Immature natural killer cell (primary cell): Measurements from ENCODE around the gene NVL. TPM values are rescaled to one million over a fixed set of nuclear protein-coding genes. Genes with fewer than 3 reads are reported as not detected.
"Not testable (repeated sequence)": the region's sequence is repeated elsewhere in the genome, so short reads cannot be mapped to it uniquely, and the experiment has no call there.

Experiments used
- DNase-seq, 3 donors: peaks; one replicate each; pipeline ENCODE4 v3.0.0; 2022; ENCODE audit warnings: mixed read lengths in 1 of 3
- H3K27ac Mint-ChIP-seq, 6 donors: one replicate each; pipeline ENCODE4 v1.8.0; 2020; ENCODE audit warnings: mixed read lengths in 6 of 6, mild to moderate bottlenecking in 5 of 6, inconsistent platforms in 4 of 6, moderate library complexity in 3 of 6
- H3K27me3 Mint-ChIP-seq, 3 donors: one replicate each; pipeline ENCODE4 v1.8.0; 2020 to 2021; ENCODE audit warnings: low read depth in 3 of 3, mild to moderate bottlenecking in 3 of 3, mixed read lengths in 3 of 3, moderate library complexity in 3 of 3, inconsistent platforms in 1 of 3
- H3K36me3 Mint-ChIP-seq, 3 donors: one replicate each; pipeline ENCODE4 v1.8.0; 2020; ENCODE audit warnings: mixed read lengths in 3 of 3, inconsistent platforms in 2 of 3, mild to moderate bottlenecking in 2 of 3
- H3K4me1 Mint-ChIP-seq, 2 donors: one replicate each; pipeline ENCODE4 v1.8.0; 2020; ENCODE audit warnings: inconsistent platforms in 2 of 2, mild to moderate bottlenecking in 2 of 2, mixed read lengths in 2 of 2, moderate library complexity in 1 of 2
- H3K4me3 Mint-ChIP-seq, 5 donors: one replicate each; pipeline ENCODE4 v1.8.0; 2020; ENCODE audit warnings: mild to moderate bottlenecking in 5 of 5, mixed read lengths in 5 of 5, inconsistent platforms in 3 of 5, moderate library complexity in 3 of 5
- H3K9me3 Mint-ChIP-seq, 6 donors: one replicate each; pipeline ENCODE4 v1.8.0; 2020; ENCODE audit warnings: mild to moderate bottlenecking in 6 of 6, mixed read lengths in 6 of 6, inconsistent platforms in 4 of 6, moderate library complexity in 3 of 6
- polyA plus RNA-seq, 3 donors: library from polyadenylated mRNA; unstranded; fragments of 300-500 nt; fragmentation: Illumina TruSeq; gene quantifications; one replicate each; pipeline ENCODE4 v1.2.3, GENCODE V29; 2021

NVL gene
- polyA plus RNA-seq, 3 donors from 2014 or later, result 6.6 to 19.5 (median 14.9) TPM

DNA sequence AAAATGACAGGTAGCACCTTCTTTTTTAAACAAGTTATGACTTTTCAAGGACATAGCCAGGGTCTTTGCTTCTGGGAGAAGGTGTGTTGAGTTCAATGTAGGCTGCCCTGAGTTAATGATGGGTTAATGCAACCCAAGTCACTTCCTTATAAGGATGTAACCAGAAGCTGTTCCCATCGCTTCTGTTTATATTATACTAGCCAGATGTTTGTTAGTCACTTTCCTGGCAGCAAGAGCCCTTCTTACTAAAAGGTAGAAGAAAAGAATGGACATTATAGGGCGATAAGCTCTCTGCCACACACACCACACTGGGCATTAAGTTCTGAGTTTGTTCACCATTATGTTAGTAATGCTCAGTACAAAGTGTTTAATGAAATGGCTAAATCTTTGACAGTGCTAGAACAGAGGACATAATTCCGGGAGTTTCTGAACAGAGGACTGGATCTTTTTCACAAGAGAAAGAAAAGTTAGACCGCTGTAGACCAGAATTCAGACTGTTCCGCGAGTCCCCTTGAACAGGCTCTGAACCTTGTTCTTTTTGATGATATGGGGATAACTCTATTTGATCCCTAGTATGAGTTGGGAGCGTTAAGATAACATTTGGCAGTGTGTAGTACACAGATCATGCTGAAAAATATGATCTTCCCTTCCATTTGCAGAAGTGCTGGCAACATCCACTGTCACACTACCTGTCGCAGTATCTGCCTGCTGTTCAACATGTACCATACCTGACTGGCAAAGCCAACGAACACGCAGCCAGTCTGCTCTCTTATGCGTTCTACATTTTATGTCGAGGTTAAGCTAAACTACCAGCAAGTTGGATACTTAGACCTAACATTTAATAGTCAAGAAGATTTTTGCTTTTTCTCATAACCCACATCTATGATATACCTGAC, 105.9 kb downstream of the NVL start:
- Mint-ChIP-seq H3K27ac (no peak overlapping the region), H3K36me3 (peaks cover 8 to 12% (median 12%) of the 10 kb centered on the region in 3 donors), H3K9me3 (no peaks in the 10 kb centered on the region)

DNA sequence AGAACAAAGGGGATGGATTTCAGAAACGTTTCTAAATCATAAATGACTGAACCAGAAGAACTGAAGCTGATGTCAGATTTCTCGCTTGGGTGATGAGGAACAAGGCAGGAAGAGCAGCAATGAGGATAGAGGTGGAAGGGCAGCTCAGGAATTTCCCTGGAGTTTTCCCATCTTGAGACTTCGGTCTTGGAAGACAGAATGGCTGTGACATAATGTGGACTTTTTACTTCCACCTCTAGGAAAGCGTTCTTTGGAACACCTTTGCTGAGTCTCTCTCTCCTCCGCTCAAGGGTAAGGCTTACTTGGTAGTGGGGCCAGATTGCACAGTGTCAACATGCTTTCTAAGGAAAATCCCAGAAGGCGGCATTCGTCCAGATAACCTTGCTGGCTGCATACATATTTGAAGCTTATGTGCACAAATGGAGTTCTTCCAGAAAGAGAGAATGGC, 110.3 kb downstream of the NVL start:
- Mint-ChIP-seq H3K4me1 (no peaks in the 10 kb centered on the region), H3K36me3 (no peaks in the 10 kb centered on the region)

More for the DNA sequence above, 105.9 kb downstream of the NVL start:
- DNase-seq, result no peak
- Mint-ChIP-seq H3K4me1 (no peaks in the 10 kb centered on the region), H3K4me3 (no peak overlapping the region), H3K27me3 (peaks cover 0 to 3% (median 0%) of the 10 kb centered on the region in 3 donors)

DNA sequence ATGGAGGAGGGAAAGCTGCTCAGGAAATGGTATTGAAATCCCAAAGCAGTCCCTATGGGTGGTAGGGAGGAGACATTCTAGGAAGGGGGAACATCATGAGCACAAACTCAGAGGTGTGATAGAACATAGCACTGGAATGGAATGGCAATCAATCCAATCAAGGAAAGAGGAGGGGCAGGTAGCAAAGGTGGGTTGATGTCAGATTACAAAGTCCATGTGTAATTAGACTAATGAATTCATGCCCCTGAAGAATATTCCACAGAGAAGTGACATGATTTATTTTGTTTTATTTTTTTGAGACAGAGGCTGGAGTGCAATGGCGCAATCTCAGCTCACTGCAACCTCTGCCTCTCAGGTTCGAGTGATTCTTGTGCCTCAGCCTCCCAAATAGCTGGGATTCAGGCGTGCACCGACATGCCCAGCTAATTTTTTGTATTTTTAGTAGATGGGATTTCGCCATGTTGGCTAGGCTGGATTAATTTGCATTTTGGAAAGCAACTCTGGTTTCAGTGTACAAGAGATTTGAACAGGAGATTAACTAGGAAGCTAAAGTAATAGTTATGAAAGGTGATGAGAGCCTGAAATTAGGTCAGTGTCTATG, 110.9 kb downstream of the NVL start:
- Mint-ChIP-seq H3K4me3 (no peak overlapping the region), H3K27me3 (no peaks in the 10 kb centered on the region), H3K27ac (peak overlapping the region in 1 of 6 donors; percentile 4), H3K9me3 (no peaks in the 10 kb centered on the region), H3K36me3 (no peaks in the 10 kb centered on the region), H3K4me1 (no peaks in the 10 kb centered on the region)
- no peak for DNase-seq

More for the DNA sequence above, 110.3 kb downstream of the NVL start:
- Mint-ChIP-seq H3K27ac (no peak overlapping the region), H3K4me3 (no peak overlapping the region), H3K27me3 (no peaks in the 10 kb centered on the region), H3K9me3 (no peaks in the 10 kb centered on the region)
- DNase-seq, result no peak

DNA sequence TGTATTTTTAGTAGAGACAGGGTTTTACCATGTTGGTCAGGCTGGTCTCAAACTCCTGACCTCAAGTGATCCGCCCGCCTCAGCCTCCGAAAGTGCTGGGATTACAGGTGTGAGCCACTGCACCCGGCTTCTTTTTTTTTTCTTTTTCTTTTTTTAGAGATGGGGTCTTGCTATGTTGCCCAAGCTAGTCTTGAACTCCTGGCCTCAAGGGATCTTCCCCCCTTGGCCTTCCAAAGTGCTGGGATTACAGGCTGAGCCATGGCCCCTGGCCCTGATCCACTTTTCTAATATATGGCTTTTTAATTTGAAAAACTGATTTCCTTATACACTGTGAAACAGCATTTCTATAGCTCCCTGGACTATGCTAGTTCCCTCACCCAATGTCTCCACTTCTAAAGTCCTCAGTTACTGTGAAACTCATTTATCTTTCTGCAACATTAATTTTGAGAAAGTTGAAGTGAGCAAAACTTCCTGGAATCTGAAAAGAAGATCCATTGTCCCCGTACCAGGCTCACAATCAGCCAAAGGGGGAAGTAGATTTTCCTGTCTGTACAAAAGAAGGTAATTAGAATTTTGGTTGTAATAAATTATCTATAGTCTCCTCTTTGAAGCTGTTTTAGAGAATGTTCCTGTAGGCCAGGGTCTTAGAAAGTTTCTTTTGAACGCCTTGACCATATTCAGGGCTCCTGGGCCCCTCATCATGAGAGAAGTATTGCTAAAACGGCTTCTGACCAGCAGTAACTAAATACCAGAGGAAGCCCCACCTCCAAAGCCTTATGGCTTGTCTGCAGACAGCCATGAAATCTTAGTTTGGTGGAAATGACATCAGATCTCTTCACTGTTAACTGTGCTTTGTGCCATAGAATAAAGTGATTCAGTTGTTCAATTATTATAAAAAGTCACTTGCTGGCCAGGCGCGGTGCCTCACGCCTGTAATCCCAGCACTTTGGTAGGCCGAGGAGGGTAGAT, 112.0 kb downstream of the NVL start:
- no peak for DNase-seq
- no peaks in the 10 kb centered on the region for H3K36me3 Mint-ChIP-seq
- no peaks in the 10 kb centered on the region for H3K27me3 Mint-ChIP-seq
- H3K27ac Mint-ChIP-seq, result no peak overlapping the region
- H3K4me1 Mint-ChIP-seq, result no peaks in the 10 kb centered on the region
- H3K9me3 Mint-ChIP-seq, result no peaks in the 10 kb centered on the region
- no peak overlapping the region for H3K4me3 Mint-ChIP-seq

DNA sequence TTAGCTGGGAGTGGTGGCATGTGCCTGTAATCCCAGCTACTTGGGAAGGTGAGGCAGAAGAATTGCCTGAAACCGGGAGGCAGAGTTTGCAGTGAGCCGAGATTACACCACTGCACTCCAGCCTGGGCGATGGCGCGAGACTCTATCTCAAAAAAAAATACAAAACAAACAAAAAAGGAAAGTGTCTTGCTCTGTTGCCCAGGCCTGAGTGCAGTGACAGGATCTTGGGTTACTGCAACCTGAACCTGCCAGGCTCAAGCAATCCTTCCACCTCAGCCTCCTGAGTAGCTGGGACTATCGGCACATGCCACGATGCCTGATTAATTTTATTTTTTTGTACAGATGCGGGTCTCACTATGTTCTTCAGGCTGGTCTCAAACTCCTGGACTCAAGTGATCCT, 113.6 kb downstream of the NVL start:
- Mint-ChIP-seq H3K27ac (no peak overlapping the region), H3K36me3 (no peaks in the 10 kb centered on the region), H3K4me3 (no peak overlapping the region)

DNA sequence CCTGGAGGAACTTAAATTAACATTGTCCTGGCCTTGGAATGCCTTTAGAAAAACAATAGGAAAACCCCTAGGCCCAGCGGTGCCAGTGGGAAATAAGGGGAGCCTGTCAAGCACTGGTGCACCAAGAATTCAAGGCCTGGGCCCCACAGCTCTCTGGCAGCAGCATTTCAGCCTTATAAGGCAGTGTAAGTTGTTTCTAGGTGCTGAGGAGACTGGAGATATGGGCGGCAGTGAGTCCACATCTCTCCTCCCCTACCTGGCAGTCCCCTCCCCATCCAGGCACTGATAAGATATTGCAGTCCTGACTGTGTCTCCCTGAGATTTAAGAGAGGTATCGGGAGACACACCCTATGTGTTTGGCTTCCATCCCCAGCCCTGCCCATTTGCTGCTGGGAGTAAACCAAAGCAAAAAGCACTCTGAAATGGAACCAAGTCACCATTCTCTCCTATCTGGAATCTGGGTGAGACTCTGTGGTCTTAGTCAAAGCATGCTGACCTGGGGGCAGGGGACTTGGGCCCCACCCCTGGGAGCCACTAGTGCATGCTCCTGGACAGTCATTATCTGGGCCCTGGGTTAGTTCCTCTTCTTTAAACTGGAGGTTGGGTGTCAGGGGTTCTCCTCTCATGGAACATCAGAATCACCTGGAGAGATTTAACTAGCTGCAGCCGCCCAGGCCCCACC, 116.4 kb downstream of the NVL start:
- H3K9me3 Mint-ChIP-seq, result no peaks in the 10 kb centered on the region
- H3K27ac Mint-ChIP-seq, result no peak overlapping the region
- H3K4me3 Mint-ChIP-seq, result no peak overlapping the region
- H3K27me3 Mint-ChIP-seq, result no peaks in the 10 kb centered on the region
- no peak for DNase-seq
- no peaks in the 10 kb centered on the region for H3K4me1 Mint-ChIP-seq
- H3K36me3 Mint-ChIP-seq, result no peaks in the 10 kb centered on the region

More for the DNA sequence above, 113.6 kb downstream of the NVL start:
- DNase-seq, result no peak
- Mint-ChIP-seq H3K4me1 (no peaks in the 10 kb centered on the region), H3K9me3 (no peaks in the 10 kb centered on the region), H3K27me3 (no peaks in the 10 kb centered on the region)

DNA sequence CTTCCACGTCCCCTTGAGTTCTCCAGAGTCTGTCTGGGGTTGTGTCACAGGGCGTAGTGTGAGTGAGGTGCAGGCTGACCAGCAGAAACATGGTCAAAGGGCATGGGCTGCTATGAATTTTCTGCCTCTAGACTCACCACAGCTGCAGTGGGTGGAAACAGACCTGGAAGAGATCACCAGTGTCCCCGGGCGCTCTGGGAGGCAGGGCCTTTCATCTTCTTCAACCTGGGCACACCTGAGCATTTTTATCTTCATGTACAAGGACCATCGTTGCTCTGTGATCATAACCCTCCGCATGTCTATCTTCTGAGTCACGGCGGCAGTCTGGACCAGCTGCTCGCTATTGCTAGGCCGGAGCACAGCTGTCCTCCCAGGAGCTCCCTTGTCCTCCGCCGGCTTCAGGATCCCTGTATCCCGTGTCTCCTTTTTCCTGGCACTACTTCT, 117.3 kb downstream of the NVL start:
- no peaks in the 10 kb centered on the region for H3K4me1 Mint-ChIP-seq
- no peak overlapping the region for H3K4me3 Mint-ChIP-seq
- H3K36me3 Mint-ChIP-seq, result no peaks in the 10 kb centered on the region
- H3K9me3 Mint-ChIP-seq, result no peaks in the 10 kb centered on the region
- no peak for DNase-seq
- no peaks in the 10 kb centered on the region for H3K27me3 Mint-ChIP-seq
- no peak overlapping the region for H3K27ac Mint-ChIP-seq

DNA sequence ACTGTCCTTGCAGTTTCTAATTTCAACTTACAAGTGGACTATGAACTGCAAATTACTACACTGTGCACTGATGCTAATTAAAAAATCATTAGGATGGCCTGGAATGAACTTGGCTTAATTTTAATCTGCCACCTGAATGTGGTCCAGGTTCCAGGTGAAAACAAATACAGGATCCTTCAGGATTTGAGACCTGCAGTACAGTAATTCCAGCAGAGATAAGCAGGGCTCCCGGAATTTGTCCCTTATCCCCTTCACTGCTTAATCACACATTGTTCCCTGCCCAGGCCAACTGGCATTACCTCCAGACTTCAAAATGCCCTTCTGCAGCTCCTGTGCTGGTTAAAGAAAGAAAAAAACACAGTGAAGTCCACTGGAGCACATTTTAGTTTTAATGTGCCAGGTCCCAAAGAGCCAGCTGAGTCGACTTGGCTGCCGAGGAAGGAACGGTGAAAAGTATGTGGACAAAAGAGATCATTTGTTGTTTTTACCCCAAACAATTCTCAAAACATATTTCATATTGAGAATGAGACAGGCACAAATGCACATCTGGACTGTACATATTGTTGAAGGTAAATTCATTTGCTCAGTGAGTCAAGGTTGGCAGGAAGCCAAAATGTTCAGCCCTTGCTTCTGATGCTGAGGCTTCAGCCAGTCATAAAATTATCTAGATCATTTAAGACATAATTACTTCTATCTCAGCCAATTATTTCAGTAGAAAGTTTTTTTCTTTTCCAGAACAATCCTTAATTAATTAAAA, 118.6 kb downstream of the NVL start:
- Mint-ChIP-seq H3K27ac (no peak overlapping the region), H3K27me3 (no peaks in the 10 kb centered on the region), H3K36me3 (no peaks in the 10 kb centered on the region), H3K9me3 (no peaks in the 10 kb centered on the region), H3K4me3 (no peak overlapping the region), H3K4me1 (peaks cover 0 to 3% of the 10 kb centered on the region in 2 donors)
- DNase-seq, result no peak

DNA sequence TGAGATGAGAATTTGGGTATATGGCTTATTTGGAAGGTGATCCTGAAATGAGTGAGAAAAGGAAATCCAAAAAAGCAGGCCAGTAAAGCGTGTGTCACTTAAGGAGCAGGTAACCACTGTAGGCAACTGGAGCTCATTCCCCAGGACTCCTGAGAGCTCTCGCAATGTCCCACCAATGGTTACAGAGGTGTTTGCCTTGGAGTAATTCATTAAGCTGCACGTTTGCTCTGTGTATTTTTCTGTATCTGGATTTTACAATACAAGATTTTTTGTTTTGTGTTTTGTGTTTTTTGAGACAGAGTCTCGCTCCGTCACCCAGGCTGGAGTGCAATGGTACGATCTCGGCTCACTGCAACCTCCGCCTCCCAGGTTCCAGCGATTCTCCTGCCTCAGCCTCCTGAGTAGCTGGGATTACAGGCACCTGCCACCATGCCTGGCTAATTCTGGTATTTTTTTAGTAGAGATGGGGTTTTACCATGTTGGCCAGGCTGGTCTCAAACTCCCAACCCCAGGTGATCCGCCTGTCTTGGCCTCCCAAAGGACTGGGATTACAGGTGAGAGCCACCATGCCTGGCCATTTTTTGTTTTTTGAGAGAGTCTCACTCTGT, 123.9 kb downstream of the NVL start:
- H3K27me3 Mint-ChIP-seq, H3K9me3 Mint-ChIP-seq, H3K36me3 Mint-ChIP-seq, DNase-seq: not testable (repeated sequence)
- peak overlapping the region; percentile 56 to 88 (median 77) for H3K4me3 Mint-ChIP-seq
- H3K27ac Mint-ChIP-seq, result peak overlapping the region; percentile 50 to 94 (median 92)
- peaks cover 19 to 20% of the 10 kb centered on the region in 2 donors for H3K4me1 Mint-ChIP-seq

DNA sequence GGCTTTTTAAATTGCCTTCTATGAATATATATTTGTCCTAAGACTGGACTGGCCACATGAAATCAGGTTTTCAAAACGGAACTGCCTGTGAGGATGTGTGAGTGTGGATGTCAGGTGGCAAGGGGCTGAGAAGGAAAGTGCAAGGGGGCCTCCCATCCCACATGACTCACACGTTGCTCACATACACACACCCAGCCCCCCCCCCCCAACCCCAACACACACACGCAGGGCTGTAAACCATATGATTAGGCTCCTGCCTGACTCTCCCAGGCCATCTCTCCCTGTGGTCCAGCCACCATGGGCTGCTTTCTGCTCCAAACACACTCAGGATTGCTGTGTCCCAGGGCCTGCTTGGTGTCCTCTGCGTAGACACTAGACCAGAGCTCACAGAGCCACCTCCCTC, 124.5 kb downstream of the NVL start:
- Mint-ChIP-seq H3K9me3 (no peaks in the 10 kb centered on the region), H3K4me1 (peaks cover 19 to 20% of the 10 kb centered on the region in 2 donors), H3K27me3 (peaks cover 0 to 2% (median 0%) of the 10 kb centered on the region in 3 donors), H3K36me3 (no peaks in the 10 kb centered on the region), H3K4me3 (peak overlapping the region; percentile 56 to 88 (median 77)), H3K27ac (peak overlapping the region; percentile 65 to 94 (median 92))
- DNase-seq, result peak; percentile 49 to 55 (median 53)

DNA sequence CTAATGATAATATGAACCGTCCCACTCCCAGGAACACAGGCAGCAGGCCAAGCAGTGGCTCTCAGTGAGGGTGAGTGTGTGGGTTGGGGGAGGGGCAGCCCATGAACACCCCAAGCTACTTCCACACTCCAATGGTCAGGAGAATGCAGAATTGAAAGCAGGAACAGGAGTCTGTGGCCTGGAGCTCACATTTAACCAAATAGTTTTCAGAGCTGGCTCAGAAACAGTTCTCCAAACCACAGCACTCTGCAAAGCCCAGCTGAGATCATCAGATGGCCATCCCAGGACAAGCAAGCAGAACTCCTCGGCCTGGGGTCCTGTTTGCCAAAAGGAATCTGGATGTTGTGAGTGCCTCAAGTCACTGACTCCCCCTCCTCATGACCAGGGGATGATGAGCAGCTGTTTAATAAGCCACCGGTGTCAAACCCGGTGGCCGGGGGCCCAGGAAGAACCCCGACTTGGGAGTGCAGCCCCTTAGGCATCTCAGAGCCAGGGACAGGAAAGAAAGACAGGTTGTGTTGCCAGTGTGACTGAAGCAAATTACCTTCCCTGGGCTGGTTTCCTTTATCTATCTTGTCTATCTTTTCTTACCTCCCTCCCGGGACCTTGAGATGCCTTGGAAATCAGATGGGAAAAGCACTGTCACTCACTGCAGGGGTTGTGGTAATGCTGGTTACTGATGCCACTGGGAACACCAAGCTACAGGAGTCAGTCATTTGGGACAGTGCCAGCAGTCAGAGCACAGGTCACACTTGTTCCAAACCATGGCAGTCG, 126.5 kb downstream of the NVL start:
- H3K4me1 Mint-ChIP-seq, result peaks cover 19 to 20% of the 10 kb centered on the region in 2 donors
- H3K36me3 Mint-ChIP-seq, result no peaks in the 10 kb centered on the region
- peaks cover 0 to 2% (median 0%) of the 10 kb centered on the region in 3 donors for H3K27me3 Mint-ChIP-seq
- no peak for DNase-seq
- peak overlapping the region in 1 of 5 donors; percentile 30 for H3K4me3 Mint-ChIP-seq
- no peaks in the 10 kb centered on the region for H3K9me3 Mint-ChIP-seq
- peak overlapping the region in 3 of 6 donors; percentile 57 to 85 (median 74) for H3K27ac Mint-ChIP-seq
